HG02852 (cell line): ENCODE measurements around the gene PAX2.

ENCODE experiments used
- ATAC-seq: cut with Tn5 transposase; IDR thresholded peaks from one replicate; pipeline ENCODE4 v1.9.1; 2021; ENCODE audit warnings: mild to moderate bottlenecking, moderate library complexity; ENCODE audit not compliant: unreplicated experiment

Gene PAX2

DNA sequence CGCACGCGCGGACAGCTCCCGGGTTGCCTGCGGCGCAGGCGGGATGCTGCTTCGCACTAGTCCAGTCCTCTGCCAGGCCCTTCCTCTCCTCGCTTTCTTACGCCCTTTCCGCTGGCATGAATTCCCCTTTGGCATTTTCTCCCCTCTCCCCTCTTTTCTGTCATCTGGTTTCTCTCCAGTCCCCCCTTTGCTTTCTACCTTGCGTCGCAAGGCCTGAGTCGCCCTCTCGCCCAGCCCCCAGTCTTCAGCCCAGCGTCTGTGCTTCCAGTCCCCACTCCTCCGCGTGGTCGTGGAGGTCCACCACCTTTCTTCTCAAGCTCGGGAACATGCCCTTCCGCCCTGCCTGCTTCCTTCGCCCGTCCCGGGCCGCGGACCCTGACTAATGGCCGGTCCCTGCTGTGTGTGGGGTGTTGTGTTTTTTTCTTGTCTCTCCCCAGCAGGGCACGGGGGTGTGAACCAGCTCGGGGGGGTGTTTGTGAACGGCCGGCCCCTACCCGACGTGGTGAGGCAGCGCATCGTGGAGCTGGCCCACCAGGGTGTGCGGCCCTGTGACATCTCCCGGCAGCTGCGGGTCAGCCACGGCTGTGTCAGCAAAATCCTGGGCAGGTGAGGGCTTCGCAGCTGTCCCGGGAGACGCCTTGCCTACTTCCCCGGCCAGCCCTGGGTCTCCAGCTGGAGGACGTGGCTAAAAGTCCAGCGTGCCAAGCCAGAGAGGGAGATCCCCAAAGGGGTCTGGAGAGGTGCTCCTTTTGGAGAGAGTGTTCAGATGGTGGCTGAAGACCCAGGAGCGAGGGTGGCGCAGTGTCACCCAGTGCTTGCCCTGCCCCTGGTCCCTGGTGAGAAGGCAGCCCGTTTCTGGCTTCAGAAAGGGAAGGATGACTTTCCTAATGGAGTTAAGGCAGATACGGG is 4.2 kb downstream of the PAX2 start:
- no peak for ATAC-seq

DNA sequence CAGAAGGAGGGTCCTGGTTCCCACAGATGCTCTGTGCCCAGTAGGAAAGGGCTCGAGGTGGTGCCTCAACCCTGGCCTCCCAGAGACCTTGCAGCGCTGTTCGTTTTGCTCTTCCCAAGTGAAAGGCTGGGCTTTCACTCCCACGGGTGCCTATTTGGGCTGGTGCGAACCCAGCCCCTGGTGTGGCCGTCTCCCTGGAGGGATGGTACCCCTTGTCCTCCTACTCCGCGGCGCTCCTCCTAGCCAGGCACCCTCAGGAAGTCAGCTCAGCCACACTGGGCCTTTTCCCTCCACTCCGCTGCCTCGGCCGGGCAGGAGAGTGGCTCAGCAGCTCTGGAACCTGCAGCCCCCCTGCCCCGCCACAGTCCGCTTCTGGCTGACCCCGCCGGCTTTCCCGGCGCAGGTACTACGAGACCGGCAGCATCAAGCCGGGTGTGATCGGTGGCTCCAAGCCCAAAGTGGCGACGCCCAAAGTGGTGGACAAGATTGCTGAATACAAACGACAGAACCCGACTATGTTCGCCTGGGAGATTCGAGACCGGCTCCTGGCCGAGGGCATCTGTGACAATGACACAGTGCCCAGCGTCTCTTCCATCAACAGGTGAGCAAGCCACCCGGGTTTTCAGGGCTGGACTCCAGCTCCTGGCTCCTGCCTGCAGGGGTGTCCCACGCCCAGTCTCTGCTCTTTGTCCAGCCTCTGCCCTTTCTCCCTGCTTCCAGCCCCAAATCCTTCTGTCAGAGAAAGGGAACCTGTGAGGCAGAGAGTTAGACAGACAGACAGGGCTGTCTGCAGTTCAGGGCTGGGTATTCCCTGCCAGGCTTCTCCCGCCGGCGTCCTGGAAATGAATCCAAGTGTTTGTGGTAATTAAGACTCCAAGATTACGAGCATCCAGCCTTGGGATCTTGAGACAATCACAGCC is 5.2 kb downstream of the PAX2 start:
- no peak for ATAC-seq

DNA sequence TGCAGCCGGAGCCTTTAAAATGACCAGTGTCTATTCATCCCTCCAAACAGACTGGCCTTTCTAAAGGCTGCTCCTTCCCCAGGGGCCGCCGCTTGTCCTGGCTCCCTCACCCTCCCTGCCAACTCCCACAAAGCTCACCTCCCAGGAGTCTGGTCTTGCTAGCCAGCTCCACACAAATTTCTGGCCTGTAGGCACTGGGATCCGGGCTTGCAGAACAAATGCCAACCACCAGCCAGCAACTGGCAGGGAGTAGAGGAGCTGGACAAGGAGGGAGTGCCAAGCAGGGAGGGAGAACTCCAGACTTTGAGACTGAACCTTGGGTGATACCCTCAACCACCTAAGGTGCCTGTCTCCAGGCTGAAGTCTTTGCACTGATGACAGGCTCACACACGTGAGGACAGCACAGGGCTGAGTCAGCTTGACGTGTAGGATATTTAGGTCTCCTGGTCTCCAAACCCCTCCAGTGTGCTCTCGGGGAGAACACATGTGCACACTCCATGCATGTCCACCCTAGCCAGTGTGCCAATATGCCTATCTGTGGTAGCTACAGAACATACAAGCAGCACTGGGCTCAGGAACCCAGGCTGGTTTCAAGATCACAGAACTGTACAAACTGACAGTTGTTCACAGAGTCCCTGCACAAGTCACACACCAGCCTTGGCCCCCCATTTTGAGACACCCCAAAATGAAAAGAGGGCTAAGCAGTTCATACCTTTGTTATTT is 6.0 kb downstream of the PAX2 start:
- ATAC-seq, result no peak

DNA sequence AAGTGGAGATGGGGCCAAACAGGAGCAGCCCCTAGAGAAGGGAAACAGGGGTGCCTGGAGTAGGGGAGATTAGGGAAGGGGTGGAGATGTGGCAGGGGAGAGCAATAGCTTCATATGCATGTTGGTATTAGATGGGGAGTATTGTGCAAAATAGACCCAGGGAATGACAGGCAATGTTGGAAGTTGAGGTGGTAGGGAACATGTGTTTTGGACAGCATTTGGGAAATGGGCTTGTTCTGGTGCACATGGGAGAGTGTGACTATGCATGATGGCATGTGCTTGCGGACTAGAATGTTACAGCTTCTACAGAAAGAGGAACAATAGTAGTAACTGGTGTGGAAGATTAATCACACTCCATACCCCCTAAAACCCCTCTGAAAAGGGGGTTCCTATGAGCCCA is 10.4 kb downstream of the PAX2 start:
- ATAC-seq, result no peak

DNA sequence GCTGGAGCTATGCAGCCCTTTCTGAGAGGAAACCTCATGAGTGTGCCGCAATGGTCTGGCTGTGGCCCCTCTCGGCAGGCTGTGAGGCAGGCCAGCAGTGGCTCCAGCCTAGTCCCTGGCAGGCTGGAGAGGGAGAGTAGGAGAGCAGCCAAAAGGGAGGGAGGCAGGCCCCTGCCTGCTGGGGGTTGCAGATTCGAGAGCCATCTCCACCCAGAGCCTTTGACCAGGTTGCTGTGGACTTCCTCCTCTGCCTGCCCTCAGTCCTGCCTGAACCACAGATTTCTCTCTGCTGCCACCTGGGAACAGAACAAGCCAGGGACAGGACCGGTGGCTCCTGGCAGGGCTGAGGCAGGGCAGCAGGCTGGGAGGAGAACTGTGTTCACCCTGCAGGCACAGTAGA is 13.9 kb downstream of the PAX2 start:
- no peak for ATAC-seq

DNA sequence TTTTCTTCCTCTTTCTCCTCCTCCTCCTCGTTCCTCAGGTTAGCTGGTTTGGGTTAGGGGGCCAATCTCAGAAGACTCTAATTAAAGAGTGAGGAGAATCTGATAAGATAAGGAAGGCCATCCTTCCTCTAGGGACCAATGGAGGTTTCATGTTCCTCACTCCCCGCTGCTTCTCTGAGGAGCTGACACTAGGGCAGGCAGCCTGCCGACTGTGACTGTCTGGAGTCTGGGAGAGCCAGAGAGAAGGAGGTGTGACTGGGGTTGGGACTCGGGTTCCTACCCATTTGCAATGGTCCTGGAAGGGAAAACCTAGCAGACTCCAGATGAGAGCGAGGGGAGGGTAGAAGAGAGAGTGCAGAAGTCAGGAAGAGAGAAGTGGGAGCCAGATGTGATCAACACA is 15.3 kb downstream of the PAX2 start:
- ATAC-seq, result no peak

DNA sequence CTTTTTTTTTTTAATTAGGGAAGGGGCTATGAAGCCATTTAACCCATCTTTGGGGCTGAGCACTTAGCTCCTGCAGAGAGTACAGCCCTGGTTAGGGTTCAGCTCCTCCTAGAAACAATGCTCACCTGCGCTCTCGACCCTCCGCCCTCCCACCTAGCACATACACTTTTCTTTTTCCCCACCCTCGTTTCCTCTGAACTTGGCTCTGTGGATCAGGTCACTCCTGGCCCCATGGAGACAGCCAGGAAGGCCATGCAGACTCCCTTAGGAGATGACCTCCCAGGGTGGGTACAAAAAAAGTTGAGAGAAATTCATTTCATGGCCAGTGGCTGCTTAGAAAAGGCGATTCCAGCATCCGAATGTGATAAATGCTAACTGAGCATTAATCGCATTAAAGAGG is 15.8 kb downstream of the PAX2 start:
- ATAC-seq, result no peak

DNA sequence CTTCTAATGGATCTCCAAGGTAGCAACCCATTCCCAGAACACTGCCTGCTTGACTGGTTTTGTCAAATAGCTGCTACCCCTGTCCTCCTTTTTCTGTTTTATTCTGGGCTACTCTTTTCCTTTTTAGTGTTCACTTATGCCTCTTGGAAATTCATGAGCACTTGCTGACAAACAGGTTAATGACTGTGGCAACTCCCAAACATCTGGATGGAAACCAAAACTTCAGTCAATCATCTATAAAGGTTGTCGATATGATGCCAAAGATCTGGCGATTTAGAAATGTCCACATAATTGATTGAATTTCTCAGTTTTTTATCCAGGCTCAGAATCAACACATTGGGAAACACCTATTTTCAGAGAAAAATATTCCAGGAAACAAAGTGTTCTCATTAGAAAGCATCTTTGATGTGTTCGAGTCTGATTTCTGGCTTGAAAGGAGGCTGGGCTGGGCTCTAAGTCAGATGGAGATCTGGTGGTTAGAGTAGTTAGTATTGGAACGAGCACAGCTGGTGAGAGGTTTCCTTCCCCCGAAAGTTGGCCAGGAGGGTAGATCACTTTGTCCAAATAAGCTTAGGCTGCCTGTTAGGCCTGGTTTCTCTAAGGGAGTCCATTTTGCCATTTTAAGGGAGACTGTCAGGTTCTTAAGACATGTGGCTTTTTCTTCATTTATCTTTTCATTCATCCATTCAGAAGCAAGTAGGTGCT is 17.8 kb downstream of the PAX2 start:
- ATAC-seq, result no peak

DNA sequence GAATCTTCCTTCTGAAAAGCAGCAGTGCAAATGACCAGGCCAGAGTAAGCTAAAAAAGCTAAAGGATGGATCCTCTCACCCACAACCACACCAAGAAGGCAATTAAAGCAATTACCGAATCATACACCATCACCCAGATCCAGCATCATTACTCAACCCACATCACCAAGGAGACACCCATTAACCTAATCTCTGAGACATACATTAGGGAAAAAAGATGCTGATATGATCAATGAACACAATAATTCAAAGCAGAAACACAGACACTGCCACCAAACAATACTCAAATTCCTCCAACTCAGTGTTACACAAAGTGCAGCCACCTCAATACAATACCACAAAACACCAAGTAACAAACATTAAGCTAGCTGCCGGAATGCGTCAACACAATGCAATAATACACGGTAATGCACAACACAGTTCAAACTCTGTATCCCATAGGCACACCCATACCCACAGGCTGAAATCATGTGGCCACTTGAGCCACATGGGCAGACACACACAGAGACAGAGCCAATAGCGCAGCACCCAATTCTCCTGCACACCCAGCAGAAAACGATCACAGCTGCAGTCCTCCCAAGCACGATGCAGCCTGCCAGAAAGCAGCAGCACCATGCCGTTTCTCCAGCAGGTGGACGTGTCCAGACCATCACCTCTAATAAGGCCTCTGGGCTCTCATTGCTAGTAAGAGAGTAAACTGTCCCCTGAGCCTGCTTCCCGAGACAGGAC is 21.5 kb downstream of the PAX2 start:
- no peak for ATAC-seq

DNA sequence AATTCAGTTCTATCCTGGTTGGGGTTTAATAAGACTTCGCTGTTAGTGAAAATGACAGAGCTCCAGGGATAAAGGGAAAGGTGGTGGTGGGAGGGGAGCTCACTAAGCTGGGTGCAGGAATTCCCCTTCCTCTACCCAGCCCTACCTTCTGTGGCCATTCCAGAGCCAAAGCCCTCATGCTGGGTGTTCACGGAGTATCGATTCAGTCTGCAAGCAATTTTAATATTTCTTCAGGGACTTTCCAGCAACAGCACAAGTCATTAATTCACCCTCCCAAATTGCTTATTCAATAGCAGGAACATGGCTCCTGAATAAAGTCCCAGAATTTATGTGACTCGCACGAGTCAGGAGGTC is 22.0 kb downstream of the PAX2 start:
- no peak for ATAC-seq

DNA sequence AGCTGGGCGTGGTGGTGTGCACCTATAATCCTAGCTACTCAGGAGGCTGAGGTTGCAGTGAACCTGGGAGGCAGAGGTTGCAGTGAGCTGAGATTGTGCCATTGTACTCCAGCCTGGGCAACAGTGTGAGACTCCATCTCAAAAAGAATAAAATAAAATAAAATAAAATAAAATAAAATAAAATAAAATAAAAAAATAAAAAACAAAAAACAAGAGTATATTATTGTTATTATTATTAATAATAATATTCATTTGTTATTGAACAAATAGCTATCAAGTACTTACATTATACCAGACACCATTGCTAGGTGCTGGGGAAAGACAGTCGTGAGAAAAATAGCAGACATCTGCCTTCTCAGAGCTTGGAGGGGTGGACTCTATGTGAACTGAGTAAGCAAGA is 24.1 kb downstream of the PAX2 start:
- no peak for ATAC-seq

DNA sequence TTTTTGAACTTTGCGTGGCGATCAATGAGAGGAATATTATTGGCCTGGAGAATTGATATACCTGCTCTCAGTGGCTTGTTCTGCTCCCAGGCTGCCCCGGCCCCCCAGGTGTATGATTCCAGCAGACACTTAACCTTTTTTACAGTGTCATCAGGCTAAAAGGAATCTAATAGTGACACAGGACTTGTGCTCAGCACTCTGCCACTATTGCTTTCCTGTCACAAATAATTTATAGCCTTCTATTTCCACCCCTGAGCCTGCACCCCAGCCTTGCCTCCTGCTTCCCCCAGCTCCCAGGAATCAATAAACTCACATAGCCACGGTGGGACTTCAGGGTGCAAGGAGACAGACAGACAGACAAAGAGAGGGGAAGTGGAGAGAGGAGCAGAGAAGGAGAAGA is 28.3 kb downstream of the PAX2 start:
- ATAC-seq, result no peak

DNA sequence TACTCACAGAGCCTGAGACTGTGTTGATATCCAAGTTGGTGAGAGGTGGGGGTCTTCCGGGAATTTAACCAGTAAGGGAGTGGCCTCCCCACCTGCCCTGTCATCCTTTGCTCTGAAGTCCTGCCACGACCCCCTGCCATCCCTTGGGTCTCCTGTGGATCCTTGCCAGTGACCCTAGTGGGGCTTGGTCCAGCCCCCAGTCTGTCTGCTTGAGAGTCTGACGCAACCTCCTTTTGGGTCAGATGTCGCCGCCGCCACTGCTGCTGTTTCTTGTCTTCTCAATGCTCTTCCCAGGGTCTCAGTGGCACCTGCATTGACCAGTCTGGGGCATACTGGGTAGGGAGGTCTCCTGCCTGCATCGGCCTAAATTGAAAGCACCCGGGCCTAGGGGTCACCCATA is 28.8 kb downstream of the PAX2 start:
- ATAC-seq, result no peak

DNA sequence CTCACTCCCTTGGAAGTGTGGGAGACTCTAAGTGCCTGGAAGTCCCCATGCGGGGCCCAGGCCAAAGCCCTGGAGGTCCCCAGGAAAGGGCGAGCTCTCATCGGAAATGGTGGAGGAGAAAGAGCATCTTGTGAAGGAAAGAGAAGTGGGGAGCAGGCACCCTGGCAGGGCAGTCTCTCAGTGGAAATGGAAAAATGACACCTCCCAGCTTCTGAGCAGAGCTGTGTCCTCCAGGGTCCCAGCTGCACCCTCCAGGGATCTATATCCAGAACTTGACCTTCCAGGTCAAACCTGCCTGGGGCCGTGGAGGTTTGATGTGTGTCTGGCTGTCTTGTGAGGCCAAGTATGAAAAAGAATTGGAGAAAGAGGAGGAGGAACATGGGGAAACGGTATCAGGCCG is 29.5 kb downstream of the PAX2 start:
- ATAC-seq, result no peak

DNA sequence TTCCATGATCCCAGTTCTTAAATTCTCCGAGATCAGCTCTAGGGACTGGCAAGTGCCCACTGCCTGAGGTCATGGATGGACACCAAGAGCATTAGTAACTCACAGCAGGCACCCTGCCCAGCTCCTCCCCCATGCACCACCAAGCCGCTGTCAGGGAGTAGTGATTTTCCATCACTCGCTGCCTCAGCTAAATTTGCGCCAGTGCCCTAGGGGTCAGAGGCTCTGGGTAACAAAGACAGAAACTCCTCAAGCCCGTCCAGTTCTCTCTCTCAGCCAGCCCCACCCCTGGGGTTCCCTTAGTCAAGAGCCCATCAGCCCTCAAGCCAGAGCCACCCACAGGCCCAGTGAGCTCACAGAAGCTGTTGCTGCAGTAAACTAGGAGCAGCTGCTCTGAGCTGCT is 30.0 kb downstream of the PAX2 start:
- ATAC-seq, result no peak

DNA sequence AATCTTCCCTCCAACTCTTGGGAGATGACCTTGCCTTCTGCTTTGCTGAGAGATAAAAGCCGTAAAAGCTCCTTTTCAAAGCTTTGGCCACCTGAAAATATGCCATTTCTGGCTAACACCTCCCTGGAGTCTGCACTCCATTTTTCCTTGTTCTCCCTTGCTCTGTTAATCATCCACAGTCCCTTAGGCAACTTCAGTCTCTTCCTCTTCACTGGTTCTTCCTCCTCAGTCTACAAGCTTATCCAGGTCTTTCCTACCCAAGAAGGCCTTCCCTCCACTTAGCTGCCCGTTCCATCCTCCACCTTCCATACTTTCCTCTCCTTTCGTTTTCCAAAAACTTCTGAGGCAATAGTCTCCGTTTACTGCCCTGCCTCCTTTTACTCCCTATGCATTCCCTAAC is 30.5 kb downstream of the PAX2 start:
- no peak for ATAC-seq

DNA sequence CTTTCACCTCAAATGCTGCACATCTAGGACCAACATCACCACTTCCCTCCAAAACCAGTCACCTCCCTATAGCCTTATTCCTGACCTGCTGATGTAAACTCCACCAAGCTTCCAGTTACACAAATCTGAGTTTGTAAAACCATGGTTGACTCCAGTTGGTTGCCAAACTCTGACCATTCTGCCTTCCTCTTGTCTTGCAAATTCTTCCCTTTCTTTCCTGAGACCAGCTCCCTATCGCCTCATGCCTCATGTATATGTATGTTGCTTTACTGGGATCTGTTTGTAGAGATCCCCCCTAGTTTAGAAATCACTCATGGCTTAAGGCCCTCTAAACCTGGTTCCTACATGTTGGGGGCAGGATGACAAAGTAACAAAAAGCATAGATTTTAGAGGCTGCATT is 31.3 kb downstream of the PAX2 start:
- ATAC-seq, result no peak

DNA sequence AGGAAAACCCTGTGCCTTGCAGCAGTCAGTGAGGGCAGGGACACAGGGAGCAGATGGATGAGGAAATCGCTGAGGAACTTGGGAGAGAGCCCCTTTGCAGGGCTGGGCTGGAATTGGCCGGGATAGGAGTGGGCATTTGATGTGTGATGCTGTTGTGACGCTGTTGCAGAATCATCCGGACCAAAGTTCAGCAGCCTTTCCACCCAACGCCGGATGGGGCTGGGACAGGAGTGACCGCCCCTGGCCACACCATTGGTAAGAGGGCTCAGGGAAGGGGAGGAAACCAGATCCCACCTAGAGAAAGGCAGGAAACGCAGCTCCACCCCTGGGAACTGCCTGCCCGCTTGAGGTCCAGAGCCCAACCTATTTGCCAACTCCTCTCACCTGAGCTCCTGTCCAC is 33.9 kb downstream of the PAX2 start:
- no peak for ATAC-seq

DNA sequence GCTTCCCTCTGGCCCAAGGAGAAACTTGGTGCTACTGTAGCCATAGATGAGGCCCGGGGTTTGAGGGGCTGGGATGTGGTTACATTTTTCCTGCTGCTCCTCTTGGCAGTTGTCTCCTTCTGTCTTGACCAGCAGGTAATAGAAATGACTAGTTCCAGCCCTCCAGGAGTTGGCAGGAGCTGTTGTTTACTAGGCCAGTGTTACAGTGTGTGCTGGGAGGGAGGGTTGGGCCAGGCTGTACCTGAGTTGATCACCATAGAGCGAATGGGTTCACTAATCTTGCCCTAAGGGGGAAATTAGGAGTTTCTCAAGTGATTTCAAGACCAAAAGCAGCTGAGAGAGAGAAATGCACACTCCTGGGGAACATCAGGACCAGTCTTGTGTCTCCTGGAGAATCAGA is 34.9 kb downstream of the PAX2 start:
- ATAC-seq, result no peak

DNA sequence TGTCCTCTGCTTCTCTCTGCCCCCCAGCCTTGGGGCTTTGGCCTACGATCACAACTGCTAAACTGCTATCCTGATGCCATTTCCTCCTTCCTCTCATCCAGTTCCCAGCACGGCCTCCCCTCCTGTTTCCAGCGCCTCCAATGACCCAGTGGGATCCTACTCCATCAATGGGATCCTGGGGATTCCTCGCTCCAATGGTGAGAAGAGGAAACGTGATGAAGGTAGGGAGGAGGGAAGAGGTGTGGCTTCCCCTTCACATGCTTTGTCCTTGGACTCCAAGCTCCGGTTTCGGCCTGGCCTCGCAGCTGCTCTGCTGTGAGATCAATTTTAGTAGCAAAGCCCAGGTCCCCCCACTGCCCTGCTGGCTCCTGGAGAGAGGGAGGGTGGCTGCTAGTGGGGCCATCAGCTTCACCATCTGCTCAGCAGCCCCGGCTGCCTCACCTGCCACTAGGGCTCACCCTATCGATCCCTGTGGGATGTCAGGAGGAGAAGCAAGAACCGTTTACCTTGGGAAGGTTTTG is 35.8 kb downstream of the PAX2 start:
- no peak for ATAC-seq
